HG02642 (cell line): ENCODE results near the gene ALX1.

Experiments
- ATAC-seq: cut with Tn5 transposase; IDR thresholded peaks from one replicate; pipeline ENCODE4 v1.9.1; 2021; ENCODE audit warnings: mild to moderate bottlenecking; ENCODE audit not compliant: unreplicated experiment, poor library complexity

Gene ALX1

DNA sequence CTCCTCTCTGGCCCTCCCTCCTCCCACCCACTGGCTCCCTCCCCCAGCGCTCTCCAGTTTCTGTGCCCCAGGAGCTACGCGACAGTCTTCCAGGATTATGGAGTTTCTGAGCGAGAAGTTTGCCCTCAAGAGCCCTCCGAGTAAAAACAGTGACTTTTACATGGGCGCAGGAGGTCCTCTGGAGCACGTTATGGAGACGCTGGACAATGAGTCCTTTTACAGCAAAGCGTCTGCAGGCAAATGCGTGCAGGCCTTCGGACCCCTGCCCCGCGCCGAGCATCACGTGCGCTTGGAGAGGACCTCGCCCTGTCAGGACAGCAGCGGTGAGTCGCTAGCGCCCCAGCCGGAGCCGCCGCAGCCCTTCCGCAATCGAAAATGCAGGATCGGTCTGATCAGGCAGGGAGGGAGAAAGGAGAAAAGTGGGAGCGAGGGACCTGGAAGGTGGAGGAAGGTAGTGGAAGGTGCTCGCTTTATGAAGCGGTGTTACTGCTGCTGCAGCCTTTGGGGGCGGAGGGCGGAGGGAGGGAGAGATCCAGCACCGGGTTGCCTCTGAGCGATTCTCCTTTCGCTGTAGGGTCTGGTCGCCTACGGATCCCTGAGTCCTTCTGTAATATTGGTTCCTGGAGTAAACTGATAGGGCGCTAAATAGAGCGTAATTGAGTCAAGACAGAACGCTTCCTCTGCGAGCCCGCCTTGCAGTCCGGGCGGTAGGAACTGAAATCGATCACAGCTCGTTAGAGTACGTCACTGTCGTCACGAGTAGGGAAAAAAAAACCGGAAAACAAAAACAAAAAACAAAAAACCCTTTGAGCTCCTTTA is at the start of gene ALX1:
Gene ALX1 (plus strand): TSS at position 56 of the 819 bp plus-strand sequence. CDS start 42 bp downstream, at position 98.
- peak; percentile 69 for ATAC-seq

DNA sequence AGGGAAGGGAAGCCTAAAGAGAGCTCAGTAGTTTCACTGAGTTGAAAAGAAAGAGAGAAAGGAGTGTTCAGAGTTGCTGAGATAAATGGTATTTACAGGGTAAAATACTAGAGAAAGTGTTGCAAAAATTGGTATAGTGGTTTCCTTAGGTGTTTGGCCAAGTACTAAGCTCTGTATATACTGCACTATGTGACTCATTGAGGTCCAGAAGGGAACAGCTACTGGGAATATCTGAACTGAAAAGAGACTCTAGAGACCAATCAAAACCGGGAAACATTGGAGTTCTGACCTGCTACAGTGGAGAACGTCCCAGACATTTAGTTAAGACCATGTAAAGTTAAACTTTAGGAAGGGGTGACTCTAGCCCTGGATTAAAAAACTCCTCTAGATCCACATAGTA is 42.7 kb upstream of the ALX1 start:
- no peak for ATAC-seq

DNA sequence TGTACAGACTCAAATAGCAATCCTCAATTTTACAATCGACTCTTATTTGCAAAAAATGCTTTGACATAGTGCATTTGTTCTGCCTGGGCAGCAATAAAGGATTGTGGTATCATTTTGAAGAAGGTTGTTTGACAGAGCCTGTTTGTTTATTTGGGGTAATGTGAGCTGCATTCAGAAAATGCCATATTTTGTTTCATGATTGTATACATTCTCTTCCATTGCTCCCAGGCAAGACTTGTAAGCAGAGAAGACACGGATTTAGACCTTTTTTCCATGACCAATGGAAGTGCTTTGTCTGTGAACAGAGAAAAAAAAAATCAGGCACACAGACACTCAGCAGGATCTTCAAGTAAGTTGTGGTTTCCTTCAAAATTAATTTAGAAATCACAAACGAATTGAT is 35.5 kb upstream of the ALX1 start:
- ATAC-seq = no peak

DNA sequence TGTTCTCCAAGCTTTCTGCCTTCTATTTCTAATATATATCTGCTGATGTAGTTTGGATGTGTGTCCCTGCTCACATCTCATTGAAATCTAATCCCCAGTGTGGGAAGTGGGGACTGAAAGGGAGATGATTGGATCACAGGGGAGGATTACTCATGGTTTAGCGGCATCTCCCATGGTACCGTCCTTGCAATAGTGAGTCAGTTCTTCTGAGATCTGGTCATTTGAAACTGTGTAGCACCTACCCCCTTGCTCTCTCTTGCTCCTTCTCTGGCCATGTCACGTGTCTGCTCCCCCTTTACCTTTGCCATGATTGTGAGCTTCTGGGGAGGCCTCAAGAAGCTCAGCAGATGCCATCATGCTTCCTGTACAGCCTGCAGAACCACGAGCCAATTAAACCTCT is 26.2 kb upstream of the ALX1 start:
- ATAC-seq = no peak

DNA sequence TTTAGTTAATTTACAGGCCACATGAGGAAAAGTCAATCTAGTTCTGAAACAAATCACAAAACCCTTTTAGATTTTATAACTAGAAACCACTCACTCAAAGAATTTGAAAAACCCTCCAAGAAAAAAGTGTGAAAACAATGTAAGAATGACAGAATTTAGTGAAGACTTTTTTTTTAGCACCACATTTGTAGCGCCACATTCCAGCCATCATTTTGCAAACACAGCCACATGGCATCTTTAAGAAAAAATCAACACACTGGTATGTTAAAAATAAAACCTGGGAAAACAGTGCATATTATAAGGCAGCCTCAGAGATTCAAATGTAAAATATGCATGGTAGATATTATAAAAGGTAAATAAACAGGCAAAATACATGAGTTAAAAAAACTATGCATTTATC is 22.3 kb upstream of the ALX1 start:
- ATAC-seq = no peak

DNA sequence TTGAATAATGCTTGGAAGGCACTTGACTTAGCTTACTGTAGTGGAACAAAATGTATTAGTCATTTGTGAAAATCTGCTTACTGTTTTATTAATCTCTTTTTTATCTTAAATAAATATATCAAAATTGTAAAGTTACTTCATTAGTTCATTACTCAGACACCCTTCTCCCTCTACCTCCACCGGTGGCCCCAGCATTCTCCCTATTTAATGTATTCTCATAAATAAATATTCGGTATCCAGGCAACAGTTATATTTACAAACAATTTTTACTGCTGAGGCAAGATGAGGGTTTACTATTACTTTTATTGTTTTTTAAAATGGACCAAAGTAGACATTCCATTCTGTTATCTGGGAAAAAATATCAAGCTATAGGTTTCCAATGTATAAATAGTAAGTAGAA is 19.6 kb upstream of the ALX1 start:
- ATAC-seq = no peak

DNA sequence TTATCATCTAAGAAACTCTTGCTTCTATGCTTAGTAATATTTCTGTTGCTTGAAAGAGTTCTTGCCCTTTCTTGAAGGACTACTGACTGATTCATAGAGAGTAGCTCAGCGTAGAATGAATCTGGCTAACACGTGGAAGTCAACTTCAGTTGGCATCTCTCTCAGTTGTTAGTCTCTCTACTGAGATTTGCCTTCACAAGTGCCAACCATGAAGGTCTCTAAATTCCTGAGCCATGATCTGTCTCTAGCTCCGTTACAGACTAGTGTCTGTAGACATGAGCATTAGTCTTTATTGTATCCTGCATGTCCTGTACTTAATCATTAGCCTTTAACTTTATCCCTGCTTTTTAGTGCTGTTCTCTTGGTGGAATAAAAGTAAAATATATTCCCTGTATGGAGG is 19.1 kb upstream of the ALX1 start:
- ATAC-seq = no peak

DNA sequence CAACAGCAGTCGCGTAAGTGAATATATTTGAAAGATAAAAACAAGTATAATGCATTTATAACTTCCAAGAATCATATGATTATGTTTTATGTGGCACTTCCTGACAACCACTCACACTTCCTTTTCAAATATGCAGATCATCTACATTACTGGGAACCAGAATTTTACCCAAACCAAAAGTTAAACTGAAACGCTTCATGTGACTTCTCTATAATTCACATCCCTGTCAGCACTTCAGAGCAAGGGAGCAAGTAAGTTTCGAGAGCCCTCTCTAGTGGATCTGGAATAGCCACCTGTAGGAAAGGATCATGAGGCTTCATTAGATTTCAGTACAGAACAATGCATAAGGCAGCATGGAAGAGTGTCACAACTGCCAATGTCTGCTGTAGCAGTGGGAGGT is 13.7 kb upstream of the ALX1 start:
- no peak for ATAC-seq

DNA sequence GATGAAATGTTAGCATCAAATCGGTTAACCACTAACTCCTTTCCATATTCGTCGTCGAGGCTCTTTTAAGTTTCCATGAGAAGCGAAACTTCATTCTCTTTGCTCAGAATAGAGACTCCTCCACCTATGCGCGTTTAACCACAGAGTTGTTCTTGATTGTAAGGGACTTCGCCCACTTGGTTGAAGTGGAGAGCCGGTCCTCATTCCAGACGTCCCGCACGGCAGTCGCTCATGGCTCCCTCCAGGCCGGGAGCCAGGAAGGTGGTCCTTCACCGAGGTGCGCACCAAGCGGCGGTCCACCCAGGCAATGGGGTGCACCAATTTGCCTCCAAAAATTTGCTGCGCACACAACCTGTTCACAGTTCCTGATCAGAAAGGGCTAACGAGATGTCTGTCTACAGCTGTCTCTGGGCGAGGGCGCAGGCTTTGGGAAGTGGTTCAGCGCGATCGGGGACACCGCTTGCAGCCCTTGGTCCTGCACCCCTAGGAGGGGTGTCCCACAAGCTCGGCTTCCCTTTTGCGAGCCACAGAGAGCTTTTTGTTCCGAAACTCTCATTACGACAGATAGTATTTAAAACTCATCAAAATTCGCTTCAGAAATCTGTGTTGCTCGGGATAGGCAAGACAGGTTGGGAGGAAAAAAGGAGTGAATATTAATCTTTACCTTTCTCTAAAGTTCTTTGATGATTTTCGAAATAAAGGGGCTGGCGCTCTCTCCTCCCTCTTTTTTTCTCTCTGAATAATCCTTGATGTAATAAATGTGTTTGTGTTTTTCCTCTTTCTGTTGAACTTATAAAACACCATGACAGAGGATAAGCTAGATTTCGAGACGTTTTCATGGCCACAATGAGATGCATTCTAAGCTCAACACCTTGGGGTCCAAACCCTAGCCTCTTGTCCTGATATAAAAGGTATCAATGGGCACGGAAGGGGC is 6.4 kb upstream of the ALX1 start:
- peak; percentile 67 for ATAC-seq

DNA sequence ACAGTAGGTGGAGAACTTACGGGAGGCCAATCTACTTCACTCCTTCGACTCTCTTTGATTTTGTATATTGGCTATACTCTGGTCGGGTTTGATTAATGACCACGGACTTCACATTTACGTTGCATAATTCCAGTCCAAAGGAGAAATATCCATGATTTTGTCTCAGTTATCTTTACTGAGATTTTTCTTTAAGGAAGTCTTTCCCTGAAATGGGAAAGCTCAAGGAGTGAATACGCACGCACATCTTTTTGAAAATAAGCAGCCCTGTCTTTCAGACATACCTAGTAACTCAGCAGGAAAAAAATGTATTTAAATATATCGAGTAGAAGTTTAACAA is 5.7 kb upstream of the ALX1 start:
- ATAC-seq = no peak

DNA sequence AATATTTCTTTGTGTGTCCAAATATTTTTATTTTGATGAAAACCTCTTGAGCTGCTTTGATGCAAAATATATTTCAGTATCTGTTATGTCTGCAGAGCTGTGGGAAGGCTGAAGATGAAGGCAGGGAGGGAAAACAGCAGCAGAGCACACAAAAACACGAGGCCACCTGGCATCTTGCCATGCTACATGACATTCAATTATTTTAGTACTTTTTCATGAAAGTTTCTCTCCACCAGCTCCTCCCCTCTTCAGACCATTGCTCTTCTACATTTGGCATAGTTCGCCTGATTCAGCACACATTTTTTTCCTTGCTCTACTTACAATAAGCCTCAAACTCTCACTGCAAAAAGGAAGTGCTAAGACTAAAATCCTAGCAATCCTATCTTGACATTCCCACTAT is 4.6 kb upstream of the ALX1 start:
- no peak for ATAC-seq

DNA sequence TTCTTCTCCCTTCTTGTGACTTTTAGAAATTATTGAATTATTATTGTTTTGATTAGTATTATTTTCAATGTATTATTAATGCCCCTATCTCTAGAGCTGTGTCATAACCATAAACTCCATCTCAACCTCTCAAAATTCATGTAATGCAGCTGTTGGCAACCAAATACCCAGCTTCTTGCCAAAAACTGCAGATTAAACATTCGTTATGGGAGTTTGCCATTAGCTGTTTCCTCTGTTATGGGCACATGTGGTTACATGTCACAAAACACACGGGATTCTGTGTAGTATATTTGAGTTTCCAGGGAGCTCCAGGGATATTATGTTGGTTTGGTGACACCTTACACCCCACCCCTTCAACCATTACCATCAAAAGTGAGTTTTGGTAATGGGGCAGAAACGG is 2.8 kb upstream of the ALX1 start:
- no peak for ATAC-seq

DNA sequence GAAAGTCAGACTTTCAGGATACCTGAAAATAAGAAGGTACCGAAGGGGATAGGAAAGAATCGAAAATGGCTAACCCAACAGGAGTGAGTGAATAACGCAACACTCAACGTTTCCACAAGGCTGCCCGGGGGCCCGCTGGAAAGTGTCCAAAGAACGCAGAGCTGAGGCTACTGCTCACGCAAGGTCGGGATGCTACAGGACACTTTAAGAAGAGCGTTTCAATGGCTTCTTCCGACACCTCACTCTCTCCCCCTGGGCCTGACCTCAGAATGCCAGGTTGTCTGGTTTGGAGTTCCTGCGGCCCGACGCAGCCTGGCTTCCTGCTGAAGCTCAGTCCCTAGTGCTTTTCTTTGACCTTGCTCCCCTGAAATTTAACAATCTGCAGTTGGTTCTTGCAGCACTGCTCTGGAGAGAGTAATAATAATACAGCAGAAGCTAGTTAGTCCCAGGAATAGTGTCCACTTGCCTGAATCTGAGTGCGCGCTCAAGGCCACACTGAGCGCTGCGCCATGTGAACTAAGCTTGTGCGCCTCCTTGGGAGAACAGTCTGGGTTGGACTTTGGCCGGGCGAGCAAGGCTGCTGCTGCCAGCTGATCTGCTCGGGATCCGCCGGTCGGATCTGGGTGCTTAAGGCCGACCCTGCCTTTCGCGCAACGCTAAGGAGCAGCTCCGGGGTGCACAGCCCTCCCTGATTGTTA is 2.0 kb upstream of the ALX1 start:
- no peak for ATAC-seq

DNA sequence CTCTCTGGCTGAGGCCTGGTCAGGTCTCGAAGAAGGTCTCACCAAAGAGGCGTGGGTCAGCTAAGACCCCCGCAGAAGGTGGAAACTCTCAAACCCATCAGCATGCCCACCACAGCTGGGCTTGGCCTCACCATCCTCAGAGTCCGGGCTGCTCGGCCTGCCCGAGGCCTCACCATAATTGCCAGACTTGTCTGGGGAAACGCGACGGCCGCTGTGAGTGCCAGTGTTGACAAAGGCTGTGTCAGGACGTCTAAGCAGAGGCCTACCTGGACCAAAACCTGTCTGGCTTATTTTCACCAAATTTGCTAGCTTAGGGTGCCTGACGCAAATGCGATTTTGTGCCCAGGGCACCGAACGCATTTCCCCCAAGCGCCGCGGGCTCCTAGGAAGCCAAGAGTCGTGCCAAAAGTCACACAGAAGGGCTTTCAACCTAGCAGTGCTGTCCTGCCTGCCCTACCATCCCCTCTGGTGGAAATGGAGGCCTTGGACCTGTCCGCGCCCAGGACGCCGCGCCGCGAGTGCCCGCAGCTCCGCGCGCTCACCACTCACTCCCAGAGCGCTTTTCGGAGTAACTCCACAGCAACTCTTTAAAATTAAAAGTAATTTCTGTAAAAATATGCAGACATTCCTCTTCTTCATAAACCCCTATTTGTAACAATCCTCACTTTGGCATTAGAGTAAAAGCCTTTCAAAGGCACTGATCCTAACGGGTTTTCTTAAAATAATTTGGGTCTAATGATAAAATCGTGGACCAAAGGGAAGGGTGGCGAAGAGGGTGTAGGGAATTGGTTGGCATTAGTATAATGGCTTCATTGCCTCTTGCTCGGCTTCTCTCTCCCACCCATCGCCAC is 1.2 kb upstream of the ALX1 start:
- no peak for ATAC-seq

DNA sequence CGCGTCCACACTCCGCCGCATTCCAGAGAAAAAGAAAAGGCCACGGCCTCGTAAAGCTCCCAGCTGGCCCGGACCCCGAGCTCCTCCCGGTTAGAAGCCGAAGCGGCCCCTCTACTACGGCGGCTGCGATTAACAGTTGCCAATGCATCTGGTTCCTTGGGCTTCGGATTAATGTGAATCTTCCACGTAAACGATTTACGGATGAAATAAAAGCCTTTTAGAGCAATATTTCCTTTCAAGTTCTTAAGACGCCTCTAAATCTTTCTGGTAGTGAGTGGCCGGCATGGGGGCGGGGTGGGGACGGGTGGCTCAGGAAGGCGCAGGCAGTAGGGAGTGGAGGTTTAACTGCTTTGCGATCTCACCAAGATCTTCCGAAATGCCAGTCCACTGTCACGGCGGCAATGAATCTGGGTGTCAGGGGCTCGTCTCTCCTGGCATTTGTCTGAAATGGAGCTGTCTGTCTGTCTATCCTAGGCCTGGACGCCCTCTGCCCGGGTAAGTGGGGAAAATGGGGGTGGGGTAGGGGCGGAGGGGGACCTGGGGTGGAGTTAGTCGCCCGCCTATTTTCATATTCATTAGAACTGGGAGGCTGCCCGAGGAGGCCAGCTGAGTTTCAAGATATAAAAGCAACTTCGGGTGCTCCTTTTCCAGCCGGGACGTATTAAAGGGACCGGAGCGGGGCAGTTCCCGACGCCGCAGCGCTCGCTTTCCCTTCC is 413 bp upstream of the ALX1 start:
- ATAC-seq = no peak

DNA sequence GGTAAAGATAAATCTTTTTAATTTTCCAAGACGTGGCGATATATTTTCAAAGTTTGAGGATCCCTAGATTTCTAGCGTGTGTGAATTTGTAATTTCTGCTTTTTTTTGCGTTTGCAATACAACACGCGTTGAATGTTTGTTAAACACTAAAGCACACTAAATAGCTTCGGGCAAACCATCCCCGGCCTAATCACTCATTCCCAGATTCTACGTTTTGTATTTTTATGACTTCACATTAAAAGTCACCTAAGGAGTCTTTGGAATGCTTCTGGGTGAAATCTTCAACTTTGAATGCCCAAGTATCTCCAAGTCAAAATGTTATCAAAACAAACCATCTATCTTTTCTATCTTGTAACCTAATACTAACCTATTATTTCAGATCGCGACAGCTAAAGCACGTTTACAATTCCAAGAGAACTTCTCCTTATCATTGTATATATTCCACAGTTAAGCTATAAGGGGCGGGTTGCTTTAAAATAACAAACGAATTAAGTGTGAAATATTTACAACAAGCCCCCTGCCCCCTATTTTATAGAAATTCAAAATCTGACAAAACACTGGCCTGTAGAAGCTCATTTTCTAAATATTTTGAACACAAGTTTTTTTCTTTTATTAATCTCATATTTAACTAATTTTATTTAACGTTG is 1.1 kb downstream of the ALX1 start:
- ATAC-seq = no peak

DNA sequence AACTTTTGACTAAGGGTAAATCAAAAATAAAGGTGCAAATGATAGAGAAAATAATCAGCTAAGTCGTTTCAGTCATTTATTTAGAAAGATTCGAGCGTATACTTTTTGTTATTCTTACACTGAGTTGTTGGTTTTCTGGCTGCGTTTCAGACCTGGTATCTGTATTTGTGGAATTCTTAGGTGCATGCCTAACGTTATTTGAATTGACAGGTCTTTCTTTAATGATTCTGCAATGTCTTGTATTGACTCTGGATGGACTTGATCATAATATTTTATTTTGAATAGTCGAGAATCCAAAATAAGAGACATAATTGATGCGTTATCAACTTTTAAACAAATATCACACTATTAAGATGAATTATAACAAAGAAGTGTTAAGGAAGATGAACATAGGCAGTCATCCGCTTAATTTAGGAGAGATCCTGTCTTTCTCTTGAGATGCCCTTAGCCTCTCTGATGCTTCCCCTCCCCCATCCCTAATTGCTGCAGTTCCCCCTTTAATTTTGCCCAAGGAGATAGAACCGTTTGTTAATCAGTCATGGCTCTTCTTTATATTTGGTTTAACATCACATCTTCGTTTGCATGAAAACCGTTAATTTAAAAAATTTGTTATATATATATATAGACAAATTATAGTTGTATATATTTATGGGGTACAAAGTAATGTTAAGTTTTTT is 1.8 kb downstream of the ALX1 start:
- ATAC-seq = no peak

DNA sequence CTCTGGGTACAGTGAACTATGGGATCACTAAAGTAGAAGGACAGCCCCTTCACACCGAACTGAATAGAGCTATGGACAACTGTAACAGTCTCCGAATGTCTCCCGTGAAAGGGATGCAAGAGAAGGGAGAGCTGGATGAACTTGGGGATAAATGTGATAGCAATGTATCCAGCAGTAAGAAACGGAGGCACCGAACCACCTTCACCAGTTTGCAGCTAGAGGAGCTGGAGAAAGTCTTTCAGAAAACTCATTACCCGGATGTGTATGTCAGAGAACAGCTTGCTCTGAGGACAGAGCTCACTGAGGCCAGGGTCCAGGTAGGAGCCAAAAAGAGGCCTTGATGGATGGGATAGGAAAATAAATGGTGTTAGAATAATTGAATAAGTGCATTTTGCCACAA is 3.5 kb downstream of the ALX1 start:
- ATAC-seq = no peak
